Effector CD8-positive, alpha-beta T cell (primary cell): ENCODE results near the gene MAN1C1.
A peak's percentile ranks its signal among the peaks of the same experiment; 100 is the strongest.

Experiments used
- DNase-seq: peaks from one replicate; lab custom pipeline; 2025; lab: John Stamatoyannopoulos, UW

Gene MAN1C1

GRCh38 chr1:25782608-25783201 lies 166.1 kb downstream of the MAN1C1 start:
- DNase-seq, result no peak

- no peak for DNase-seq
These were observed 168.0 kb downstream of the MAN1C1 start for GRCh38 chr1:25784575-25785051.

GRCh38 chr1:25785333-25786067 lies 168.9 kb downstream of the MAN1C1 start:
- no peak for DNase-seq

GRCh38 chr1:25786887-25787759 lies 170.5 kb downstream of the MAN1C1 start:
- no peak for DNase-seq

GRCh38 chr1:25787760-25788166 lies 171.2 kb downstream of the MAN1C1 start:
- no peak for DNase-seq

- no peak for DNase-seq
These were observed 173.9 kb downstream of the MAN1C1 start for GRCh38 chr1:25790472-25790871.

GRCh38 chr1:25792115-25792514 lies 175.5 kb downstream of the MAN1C1 start:
- DNase-seq, result no peak

GRCh38 chr1:25793585-25794170 lies 177.1 kb downstream of the MAN1C1 start:
- DNase-seq, result no peak

GRCh38 chr1:25794325-25794724 lies 177.7 kb downstream of the MAN1C1 start:
- no peak for DNase-seq

- no peak for DNase-seq
These were observed 178.6 kb downstream of the MAN1C1 start for GRCh38 chr1:25795211-25795610.

- peak; percentile 41 for DNase-seq
These were observed 179.6 kb downstream of the MAN1C1 start for GRCh38 chr1:25795946-25796810.

GRCh38 chr1:25796811-25797458 lies 180.3 kb downstream of the MAN1C1 start:
- DNase-seq, result peak; percentile 84

- DNase-seq, result no peak
These were observed 181.3 kb downstream of the MAN1C1 start for GRCh38 chr1:25797939-25798338.

- no peak for DNase-seq
These were observed 182.2 kb downstream of the MAN1C1 start for GRCh38 chr1:25798666-25799351.

- no peak for DNase-seq
These were observed 182.9 kb downstream of the MAN1C1 start for GRCh38 chr1:25799352-25799934.

GRCh38 chr1:25799935-25800702 lies 183.5 kb downstream of the MAN1C1 start, which contains the start of gene SELENON:
Gene SELENON, plus strand, starts transcription at chr1:25800193. Its CDS starts 38 bp downstream, at chr1:25800231.
- peak; percentile 14 for DNase-seq

GRCh38 chr1:25800703-25801377 lies 184.2 kb downstream of the MAN1C1 start:
- DNase-seq, result no peak

- no peak for DNase-seq
These were observed 186.3 kb downstream of the MAN1C1 start for GRCh38 chr1:25802915-25803314.
